ENCODE measurements around the gene CLIC6.

CLIC6 gene

DNA sequence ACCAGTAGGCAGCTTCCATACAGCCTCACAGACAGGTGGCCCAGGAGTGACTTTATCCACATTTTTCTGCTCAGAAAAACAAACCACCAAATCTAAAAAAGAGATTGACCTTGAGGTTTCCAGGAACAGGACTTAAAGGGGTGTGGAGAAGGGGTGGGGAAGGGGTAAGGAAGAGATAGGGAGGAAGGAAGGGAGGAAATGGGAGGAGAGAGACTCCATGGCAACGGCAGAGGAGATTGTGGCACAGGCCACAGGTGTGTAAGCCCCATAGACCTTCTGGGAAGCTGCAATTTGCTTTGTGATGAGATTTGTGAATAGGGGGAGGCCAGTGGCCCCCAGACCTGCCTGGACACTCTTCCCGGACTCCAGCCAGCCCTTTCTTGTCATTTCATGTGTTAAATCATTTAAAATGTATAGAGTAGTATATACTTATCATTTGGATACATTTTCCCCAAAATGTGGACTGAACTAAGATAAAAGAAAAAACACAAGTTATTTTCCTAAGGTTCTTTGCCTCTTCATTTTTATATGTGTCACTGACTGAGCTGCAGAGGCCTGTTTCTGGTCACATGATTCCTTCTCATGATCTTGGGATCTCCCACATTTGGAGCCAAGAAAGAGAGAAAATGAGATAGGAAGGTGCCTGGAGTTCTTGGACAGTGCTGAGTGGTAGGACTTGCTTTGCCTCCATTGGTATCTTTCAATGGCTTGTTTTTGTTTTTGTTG, 55.5 kb downstream of the CLIC6 start:
- TF ChIP-seq, protein P1, sequence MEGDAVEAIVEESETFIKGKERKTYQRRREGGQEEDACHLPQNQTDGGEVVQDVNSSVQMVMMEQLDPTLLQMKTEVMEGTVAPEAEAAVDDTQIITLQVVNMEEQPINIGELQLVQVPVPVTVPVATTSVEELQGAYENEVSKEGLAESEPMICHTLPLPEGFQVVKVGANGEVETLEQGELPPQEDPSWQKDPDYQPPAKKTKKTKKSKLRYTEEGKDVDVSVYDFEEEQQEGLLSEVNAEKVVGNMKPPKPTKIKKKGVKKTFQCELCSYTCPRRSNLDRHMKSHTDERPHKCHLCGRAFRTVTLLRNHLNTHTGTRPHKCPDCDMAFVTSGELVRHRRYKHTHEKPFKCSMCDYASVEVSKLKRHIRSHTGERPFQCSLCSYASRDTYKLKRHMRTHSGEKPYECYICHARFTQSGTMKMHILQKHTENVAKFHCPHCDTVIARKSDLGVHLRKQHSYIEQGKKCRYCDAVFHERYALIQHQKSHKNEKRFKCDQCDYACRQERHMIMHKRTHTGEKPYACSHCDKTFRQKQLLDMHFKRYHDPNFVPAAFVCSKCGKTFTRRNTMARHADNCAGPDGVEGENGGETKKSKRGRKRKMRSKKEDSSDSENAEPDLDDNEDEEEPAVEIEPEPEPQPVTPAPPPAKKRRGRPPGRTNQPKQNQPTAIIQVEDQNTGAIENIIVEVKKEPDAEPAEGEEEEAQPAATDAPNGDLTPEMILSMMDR (IDR thresholded peaks at IDR 0.05): no peak

DNA sequence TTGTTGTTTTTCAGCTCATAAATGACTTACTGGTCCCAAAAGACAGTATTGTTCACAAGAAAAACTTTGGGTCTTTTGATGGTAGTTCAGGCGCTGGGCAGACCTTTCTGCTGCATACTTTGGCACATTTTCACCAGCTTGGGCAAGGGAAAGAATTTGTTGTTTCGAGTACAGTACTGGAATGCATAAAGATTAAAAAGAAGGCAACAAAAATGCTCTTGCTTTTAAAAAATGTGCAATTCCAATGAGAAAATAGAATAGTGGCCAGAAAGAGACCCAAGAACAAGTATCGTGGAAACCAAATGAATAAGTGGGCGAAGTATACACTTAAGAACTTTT, 56.0 kb downstream of the CLIC6 start:
- TF ChIP-seq, protein P1 (IDR thresholded peaks at IDR 0.05): no peak

DNA sequence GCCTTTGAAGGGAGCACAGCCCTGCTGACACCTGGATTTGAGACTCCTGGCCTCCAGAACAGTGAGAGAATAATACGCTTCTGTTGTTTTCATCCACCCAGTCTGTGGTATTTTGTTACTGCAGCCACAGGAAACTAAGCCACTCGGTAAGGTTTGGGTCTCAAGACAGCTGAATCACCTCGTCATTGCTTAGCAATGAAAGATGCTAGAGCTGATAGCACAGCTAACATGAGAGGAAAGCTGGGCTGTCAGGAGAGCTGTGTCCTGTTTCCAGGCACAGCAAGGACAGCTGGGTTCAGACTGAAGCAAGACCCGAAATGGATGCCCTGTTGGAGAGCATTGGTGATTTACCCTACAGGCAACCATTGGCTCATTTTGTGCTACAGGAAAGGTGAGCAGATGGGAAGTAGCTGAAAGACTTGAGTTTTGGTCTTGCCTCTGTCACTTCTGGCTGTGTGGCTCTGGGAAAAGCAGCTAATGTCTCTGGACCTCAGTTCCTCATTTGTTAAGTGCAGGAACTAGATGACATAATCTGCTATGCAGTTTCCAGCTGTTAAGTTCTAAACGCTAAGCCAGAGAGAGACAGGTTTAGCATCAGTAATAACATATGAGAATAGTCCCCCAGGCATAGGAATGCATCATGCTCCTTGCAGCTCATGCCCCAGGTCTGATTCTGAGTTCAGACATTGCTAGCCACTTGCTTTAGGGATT, 58.0 kb downstream of the CLIC6 start:
- TF ChIP-seq, protein P1 (IDR thresholded peaks at IDR 0.05): no peak

DNA sequence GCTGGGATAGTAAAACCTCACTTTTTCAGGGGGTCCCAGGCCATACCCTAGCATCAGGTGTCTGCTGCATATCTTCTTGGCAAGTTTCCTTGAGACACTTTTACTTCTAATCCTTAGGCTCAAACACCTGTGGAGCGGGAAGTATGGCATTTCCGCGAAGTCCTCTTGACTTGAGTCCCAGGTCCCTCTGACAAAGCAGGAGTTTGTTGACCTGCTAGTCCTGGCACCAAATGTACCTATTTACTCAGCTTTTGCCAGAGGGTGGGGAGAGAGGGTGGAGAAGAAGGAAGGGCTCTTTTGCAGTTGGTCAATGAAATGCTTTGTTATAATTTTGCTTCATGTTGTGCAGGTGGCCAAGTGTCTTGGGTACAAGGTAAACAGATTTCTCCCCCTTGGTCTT, 59.7 kb downstream of the CLIC6 start:
- TF ChIP-seq, protein P1 (IDR thresholded peaks at IDR 0.05): no peak

DNA sequence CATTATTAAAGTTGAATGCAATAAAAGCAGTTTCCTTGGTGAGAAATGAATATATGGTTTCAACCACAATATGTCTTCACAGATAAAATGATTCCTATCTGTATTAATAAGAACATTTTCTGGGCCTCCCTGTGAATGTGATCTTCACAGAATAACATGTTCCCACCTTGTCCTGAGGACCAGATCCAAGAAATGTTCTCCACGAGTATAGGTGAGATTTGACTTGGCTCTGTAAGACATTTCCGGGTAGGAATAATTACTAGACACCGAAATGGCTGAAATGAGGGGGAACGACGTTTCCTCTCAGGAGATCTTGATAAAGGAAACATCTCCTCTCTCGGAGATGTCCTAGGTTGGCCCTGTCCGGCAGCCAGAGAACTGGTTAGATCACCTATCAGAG, 61.4 kb downstream of the CLIC6 start:
- TF ChIP-seq, protein P1 (IDR thresholded peaks at IDR 0.05): no peak

DNA sequence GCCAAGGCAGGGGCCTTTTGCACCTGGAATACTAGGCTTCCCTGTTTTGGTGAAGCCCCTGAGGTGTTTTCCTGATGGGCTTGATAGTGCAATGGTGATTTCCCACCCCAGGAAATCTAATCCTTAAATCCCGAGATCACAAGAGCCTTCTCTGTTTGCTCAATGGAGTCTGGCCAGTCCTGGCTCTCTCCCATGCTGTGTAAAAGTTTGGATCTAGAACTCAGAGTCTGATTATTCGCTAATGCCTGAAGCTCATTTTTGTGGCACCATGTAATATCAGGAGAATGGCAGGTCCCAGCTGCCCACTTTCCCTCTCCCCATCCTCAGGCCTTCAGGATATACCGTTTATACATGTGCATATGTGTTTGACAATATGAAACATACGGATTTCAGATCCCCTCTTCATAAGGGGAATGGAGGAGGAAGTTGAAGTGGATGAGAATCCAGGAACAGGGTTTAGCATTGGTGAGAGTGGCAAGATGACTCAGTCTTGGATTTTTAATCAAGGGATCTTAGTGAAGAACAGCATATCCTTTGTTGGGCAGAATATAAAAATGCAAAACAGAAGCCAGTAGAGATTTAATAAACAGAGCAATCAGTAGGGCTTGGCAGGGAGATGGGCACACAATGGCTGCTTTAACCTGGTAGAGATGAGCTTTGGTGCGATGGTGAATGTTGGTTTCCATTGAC, 62.1 kb downstream of the CLIC6 start:
- TF ChIP-seq, protein P1 (IDR thresholded peaks at IDR 0.05): no peak

DNA sequence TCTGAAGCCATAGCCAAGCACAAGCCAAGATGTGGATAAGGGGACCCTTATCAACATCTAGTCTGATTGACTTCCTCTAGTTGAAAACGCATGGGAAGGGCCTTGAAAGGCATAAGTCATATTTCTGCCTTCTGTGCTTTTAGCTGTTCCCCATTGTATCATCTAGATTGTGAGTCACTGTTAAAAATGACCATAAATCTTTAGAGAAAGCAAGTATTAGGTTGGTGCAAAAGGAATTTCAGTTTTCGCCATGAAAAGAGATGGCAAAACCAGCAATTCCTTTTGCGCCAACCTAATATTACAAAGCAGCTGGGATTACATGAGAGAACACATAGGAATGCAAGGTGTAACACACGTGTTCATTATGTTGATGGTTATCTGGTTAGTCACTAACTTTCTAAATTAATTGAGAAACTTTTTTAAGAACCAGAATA, 63.6 kb downstream of the CLIC6 start:
- TF ChIP-seq, protein P1 (IDR thresholded peaks at IDR 0.05): no peak
